ENCODE data around the gene HS3ST3A1. TPM values are rescaled to one million over a fixed set of nuclear protein-coding genes. Genes with fewer than 3 reads are reported as not detected.

Gene HS3ST3A1
- total and polyA plus RNA-seq, 10 donors: 1.9 to 25.9 (median 16.4) TPM

GRCh38 chr17:13537167-13537731 lies 64.5 kb downstream of the HS3ST3A1 start:
- DNase-seq: no peak
- Histone ChIP-seq H3K4me3 (no peak overlapping the region), H3K27ac (no peak overlapping the region), H3K27me3 (replicated peaks in 1 of 7) (no peaks in the 10 kb centered on the region), H3K4me1 (peaks cover 0 to 8% (median 0%) of the 10 kb centered on the region in 6 donors), H3K36me3 (no peaks in the 10 kb centered on the region), H3K9me3 (peaks cover 0 to 22% (median 16%) of the 10 kb centered on the region in 8 donors)
- TF ChIP-seq CTCF (IDR thresholded peaks at IDR 0.05 in 8 of 11, conservative IDR thresholded peaks at IDR 0.05 in 3 of 11): no peak
- no peak for TF ChIP-seq POLR2AphosphoS5 (IDR thresholded peaks at IDR 0.05)
- no peak for TF ChIP-seq POLR2A (IDR thresholded peaks at IDR 0.05)
- WGBS, 5 donors: 76 to 96% (median 82%) methylated on average over 5 of the region's 5 CpGs
- intact Hi-C loops (cut with DNase I; ENCODE audit: low total_unique reads): no loop called here

- Histone ChIP-seq H3K4me1 (no peaks in the 10 kb centered on the region), H3K27ac (no peak overlapping the region), H3K27me3 (replicated peaks in 1 of 7) (no peaks in the 10 kb centered on the region), H3K36me3 (no peaks in the 10 kb centered on the region), H3K4me3 (no peak overlapping the region), H3K9me3 (peaks cover 0 to 22% (median 16%) of the 10 kb centered on the region in 8 donors)
- intact Hi-C loops (cut with DNase I; ENCODE audit: low total_unique reads): no loop called here
- 85 to 96% (median 89%) methylated on average over 1 of the region's 1 CpG for WGBS, 5 donors
- no peak for DNase-seq
- no peak for TF ChIP-seq POLR2A (IDR thresholded peaks at IDR 0.05)
- no peak for TF ChIP-seq CTCF (IDR thresholded peaks at IDR 0.05 in 8 of 11, conservative IDR thresholded peaks at IDR 0.05 in 3 of 11)
- no peak for TF ChIP-seq POLR2AphosphoS5 (IDR thresholded peaks at IDR 0.05)
Measured at GRCh38 chr17:13534946-13535345, 66.8 kb downstream of the HS3ST3A1 start.

- Histone ChIP-seq H3K4me1 (no peaks in the 10 kb centered on the region), H3K36me3 (no peaks in the 10 kb centered on the region), H3K27ac (no peak overlapping the region), H3K27me3 (replicated peaks in 1 of 7) (no peaks in the 10 kb centered on the region), H3K4me3 (no peak overlapping the region), H3K9me3 (peaks cover 0 to 18% (median 14%) of the 10 kb centered on the region in 8 donors)
- TF ChIP-seq POLR2A (IDR thresholded peaks at IDR 0.05) (no peak), POLR2AphosphoS5 (IDR thresholded peaks at IDR 0.05) (no peak), CTCF (IDR thresholded peaks at IDR 0.05 in 8 of 11, conservative IDR thresholded peaks at IDR 0.05 in 3 of 11) (no peak)
- intact Hi-C loops (cut with DNase I; ENCODE audit: low total_unique reads): no loop called here
- WGBS, 5 donors: 60 to 96% (median 64%) methylated on average over 2 of the region's 2 CpGs
- no peak for DNase-seq
Measured at GRCh38 chr17:13531721-13532120, 70.0 kb downstream of the HS3ST3A1 start.

- no peak for DNase-seq
- Histone ChIP-seq H3K4me3 (no peak overlapping the region), H3K27ac (peak overlapping the region in 6 of 8 donors; percentile 4 to 69 (median 34)), H3K36me3 (no peaks in the 10 kb centered on the region), H3K4me1 (peaks cover 0 to 16% (median 7%) of the 10 kb centered on the region in 6 donors), H3K27me3 (replicated peaks in 1 of 7) (no peaks in the 10 kb centered on the region), H3K9me3 (no peaks in the 10 kb centered on the region)
- 46 to 85% (median 71%) methylated on average over 3 of the region's 3 CpGs for WGBS, 5 donors
- TF ChIP-seq POLR2A (IDR thresholded peaks at IDR 0.05) (no peak), POLR2AphosphoS5 (IDR thresholded peaks at IDR 0.05) (no peak), CTCF (IDR thresholded peaks at IDR 0.05 in 8 of 11, conservative IDR thresholded peaks at IDR 0.05 in 3 of 11) (no peak)
- intact Hi-C loops (cut with DNase I; ENCODE audit: low total_unique reads): no loop called here
Measured at GRCh38 chr17:13525876-13526275, 75.9 kb downstream of the HS3ST3A1 start.
